Peyer's patch (tissue), 4 donors: Measurements from ENCODE around the gene STK10. TPM values are rescaled to one million over a fixed set of nuclear protein-coding genes. Genes with fewer than 3 reads are reported as not detected.

Experiments used
- DNase-seq, 3 donors: peaks; one replicate each; pipeline ENCODE4 v3.0.0-alpha.2; 2017 to 2019
- H3K27ac ChIP-seq, 4 donors: fragments of 200-600 bp; sonication (generic); one replicate each; pipeline ENCODE4 v1.5.1; 2016 to 2019
- H3K27me3 ChIP-seq, 2 donors: fragments of 200-600 bp; sonication (generic); one replicate each; pipeline ENCODE4 v1.5.1; 2019
- H3K36me3 ChIP-seq, 3 donors: fragments of 200-600 bp; sonication (generic); one replicate each; pipeline ENCODE4 v1.5.1; 2016 to 2019
- H3K4me1 ChIP-seq, 4 donors: fragments of 200-600 bp; sonication (generic); one replicate each; pipeline ENCODE4 v1.5.1; 2016 to 2019
- H3K4me3 ChIP-seq, 4 donors: fragments of 200-600 bp; sonication (generic); 1 replicate in 3 of 4; 2 replicates in 1 of 4; pipeline ENCODE4 v1.5.1; 2016 to 2019; ENCODE audit warnings: mild to moderate bottlenecking in 1 of 4
- H3K9me3 ChIP-seq, 4 donors: fragments of 200-600 bp; sonication (generic); one replicate each; pipeline ENCODE4 v1.5.1; 2016 to 2019; ENCODE audit warnings: mild to moderate bottlenecking in 1 of 4
- POLR2A ChIP-seq, 2 donors: fragments of 450-650 bp; IDR thresholded peaks; one replicate each; pipeline ENCODE4 v1.5.1; 2017; ENCODE audit warnings: antibody characterized with exemption in 2 of 2, mild to moderate bottlenecking in 2 of 2, moderate library complexity in 2 of 2
- total RNA-seq, 4 donors: library from RNA; depleted of rRNA; stranded (reverse); fragments of >200 nt; gene quantifications; one replicate each; pipeline ENCODE4 v1.1.0, GENCODE V29; 2016
- TF ChIP-seq, protein P1 (sequence below), 6 experiments: fragments of 450-650 bp in 4 of 6; fragments of 200-600 bp in 2 of 6; sonication (generic) in 1 of 6; IDR thresholded peaks; one replicate each; pipeline ENCODE4 v1.5.1; 2017 to 2019; ENCODE audit warnings: antibody characterized with exemption in 6 of 6, mild to moderate bottlenecking in 3 of 6, moderate library complexity in 1 of 6

Gene STK10
- total RNA-seq, 4 donors from 2014 or later = 26.3 to 202 (median 68.1) TPM

GRCh38 chr5:172187118-172188032 is 649 bp downstream of the STK10 start:
- Histone ChIP-seq H3K9me3 (no peaks in the 10 kb centered on the region), H3K27ac (peak overlapping the region; percentile 85 to 99 (median 90)), H3K4me1 (peaks cover 0 to 14% (median 2%) of the 10 kb centered on the region in 4 donors), H3K27me3 (no peaks in the 10 kb centered on the region), H3K36me3 (no peaks in the 10 kb centered on the region), H3K4me3 (peak overlapping the region; percentile 58 to 93 (median 78))
- peak in 1 of 2 donors; percentile 31 for TF ChIP-seq POLR2A (IDR thresholded peaks at IDR 0.05)
- TF ChIP-seq, protein P1, sequence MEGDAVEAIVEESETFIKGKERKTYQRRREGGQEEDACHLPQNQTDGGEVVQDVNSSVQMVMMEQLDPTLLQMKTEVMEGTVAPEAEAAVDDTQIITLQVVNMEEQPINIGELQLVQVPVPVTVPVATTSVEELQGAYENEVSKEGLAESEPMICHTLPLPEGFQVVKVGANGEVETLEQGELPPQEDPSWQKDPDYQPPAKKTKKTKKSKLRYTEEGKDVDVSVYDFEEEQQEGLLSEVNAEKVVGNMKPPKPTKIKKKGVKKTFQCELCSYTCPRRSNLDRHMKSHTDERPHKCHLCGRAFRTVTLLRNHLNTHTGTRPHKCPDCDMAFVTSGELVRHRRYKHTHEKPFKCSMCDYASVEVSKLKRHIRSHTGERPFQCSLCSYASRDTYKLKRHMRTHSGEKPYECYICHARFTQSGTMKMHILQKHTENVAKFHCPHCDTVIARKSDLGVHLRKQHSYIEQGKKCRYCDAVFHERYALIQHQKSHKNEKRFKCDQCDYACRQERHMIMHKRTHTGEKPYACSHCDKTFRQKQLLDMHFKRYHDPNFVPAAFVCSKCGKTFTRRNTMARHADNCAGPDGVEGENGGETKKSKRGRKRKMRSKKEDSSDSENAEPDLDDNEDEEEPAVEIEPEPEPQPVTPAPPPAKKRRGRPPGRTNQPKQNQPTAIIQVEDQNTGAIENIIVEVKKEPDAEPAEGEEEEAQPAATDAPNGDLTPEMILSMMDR (IDR thresholded peaks at IDR 0.05) = peak in 1 of 6 experiments; percentile 8
- peak; percentile 72 to 89 (median 79) for DNase-seq

GRCh38 chr5:172186114-172186695 is 1.8 kb downstream of the STK10 start:
- no peaks in the 10 kb centered on the region for H3K36me3 ChIP-seq

DNA sequence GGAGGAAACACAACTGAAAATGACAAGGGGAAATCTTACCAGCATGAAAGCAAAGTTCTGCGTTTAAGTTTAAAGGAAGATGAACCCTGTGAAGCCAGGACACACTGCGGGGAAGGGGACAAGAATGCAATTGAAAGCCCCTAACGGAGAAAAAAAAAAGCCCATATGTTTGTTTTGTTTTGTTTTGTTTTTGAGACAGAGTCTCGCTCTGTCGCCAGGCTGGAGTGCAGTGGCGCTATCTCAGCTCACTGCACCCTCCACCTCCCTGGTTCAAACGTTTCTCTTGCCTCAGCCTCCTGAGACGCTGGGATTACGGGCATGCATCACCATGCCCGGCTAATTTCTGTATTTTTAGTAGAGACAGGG is 2.9 kb downstream of the STK10 start:
- peak overlapping the region; percentile 72 to 99 (median 89) for H3K27ac ChIP-seq
- DNase-seq = peak in 1 of 3 donors; percentile 38
- peak overlapping the region in 3 of 4 donors; percentile 58 to 93 (median 90) for H3K4me3 ChIP-seq
- H3K9me3 ChIP-seq = no peaks in the 10 kb centered on the region
- peaks cover 0 to 15% (median 2%) of the 10 kb centered on the region in 4 donors for H3K4me1 ChIP-seq
- TF ChIP-seq, protein P1 (IDR thresholded peaks at IDR 0.05) = no peak
- no peak for TF ChIP-seq POLR2A (IDR thresholded peaks at IDR 0.05)
- no peaks in the 10 kb centered on the region for H3K36me3 ChIP-seq
- no peaks in the 10 kb centered on the region for H3K27me3 ChIP-seq

More at GRCh38 chr5:172186114-172186695, 1.8 kb downstream of the STK10 start:
- TF ChIP-seq, protein P1 (IDR thresholded peaks at IDR 0.05) = no peak
- TF ChIP-seq POLR2A (IDR thresholded peaks at IDR 0.05) = no peak
- H3K27ac ChIP-seq = peak overlapping the region; percentile 72 to 99 (median 89)
- no peak for DNase-seq
- H3K4me1 ChIP-seq = peaks cover 0 to 14% (median 2%) of the 10 kb centered on the region in 4 donors
- H3K9me3 ChIP-seq = no peaks in the 10 kb centered on the region
- H3K4me3 ChIP-seq = peak overlapping the region; percentile 58 to 93 (median 78)
- H3K27me3 ChIP-seq = no peaks in the 10 kb centered on the region

GRCh38 chr5:172183881-172184280 is 4.1 kb downstream of the STK10 start:
- TF ChIP-seq, protein P1 (IDR thresholded peaks at IDR 0.05) = no peak
- TF ChIP-seq POLR2A (IDR thresholded peaks at IDR 0.05) = no peak
- DNase-seq = peak in 1 of 3 donors; percentile 5
- H3K36me3 ChIP-seq = no peaks in the 10 kb centered on the region
- H3K27ac ChIP-seq = peak overlapping the region in 3 of 4 donors; percentile 41 to 99 (median 85)
- H3K4me3 ChIP-seq = no peak overlapping the region
- H3K4me1 ChIP-seq = peaks cover 0 to 26% (median 2%) of the 10 kb centered on the region in 4 donors
- H3K27me3 ChIP-seq = no peaks in the 10 kb centered on the region
- H3K9me3 ChIP-seq = no peaks in the 10 kb centered on the region

DNA sequence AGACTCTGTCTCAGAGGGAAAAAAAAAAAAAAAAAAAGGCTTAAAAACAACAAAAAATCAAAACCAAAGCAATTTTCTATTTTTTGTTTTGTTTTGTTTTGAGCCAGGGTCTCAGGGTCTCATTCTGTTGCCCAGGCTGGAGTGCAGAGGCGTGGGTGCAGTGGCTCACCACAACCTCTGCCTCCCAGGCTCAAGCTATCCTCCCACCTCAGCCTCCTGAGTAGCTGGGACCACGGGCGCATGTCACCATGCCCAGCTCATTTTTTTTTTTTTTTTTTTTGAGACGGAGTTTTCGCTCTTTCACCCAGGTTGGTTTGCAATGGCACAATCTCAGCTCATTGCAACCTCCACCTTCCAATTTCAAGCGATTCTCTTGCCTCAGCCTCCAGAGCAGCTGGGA is 5.7 kb downstream of the STK10 start:
- TF ChIP-seq, protein P1 (IDR thresholded peaks at IDR 0.05) = no peak
- no peak for TF ChIP-seq POLR2A (IDR thresholded peaks at IDR 0.05)
- Histone ChIP-seq H3K27ac (peak overlapping the region in 1 of 4 donors; percentile 6), H3K4me3 (no peak overlapping the region), H3K36me3 (no peaks in the 10 kb centered on the region), H3K4me1 (peaks cover 0 to 25% (median 10%) of the 10 kb centered on the region in 4 donors), H3K27me3 (no peaks in the 10 kb centered on the region), H3K9me3 (no peaks in the 10 kb centered on the region)
- DNase-seq = no peak
